Measurements from ENCODE around the gene DTNA.

DTNA gene

DNA sequence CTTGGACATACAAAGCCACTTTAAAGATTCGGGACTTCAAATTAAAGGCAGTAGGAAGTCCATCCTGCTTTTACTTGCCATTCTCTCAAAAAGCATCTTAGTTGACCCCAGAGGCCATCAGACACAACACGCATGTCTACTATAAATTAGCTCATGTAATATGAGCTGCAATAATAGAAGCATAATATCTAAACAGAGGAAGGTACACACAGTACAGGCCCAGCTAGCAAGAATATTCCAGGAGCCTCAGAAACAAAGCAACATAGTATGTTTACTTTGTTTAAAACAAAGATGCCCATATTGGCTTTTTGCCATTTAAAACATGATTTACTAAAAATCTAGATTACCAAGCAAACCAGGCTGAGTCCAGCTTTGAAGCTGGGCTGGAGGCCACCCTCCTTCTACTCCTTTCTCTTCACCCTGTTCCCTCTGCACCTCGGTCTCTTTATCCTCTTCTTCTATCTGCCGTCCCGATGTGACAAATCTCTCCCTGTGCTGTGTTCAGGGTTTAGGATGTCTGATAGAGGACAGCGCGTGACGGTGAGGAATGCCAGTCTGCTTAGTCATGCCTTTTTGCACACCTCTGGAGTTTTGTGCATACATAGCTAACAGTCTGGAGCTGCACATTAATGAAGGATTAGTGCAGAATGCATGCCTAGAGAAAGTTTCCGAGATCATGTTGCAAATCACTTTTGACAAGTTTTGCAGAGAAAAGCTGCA, 28.2 kb downstream of the DTNA start:
- DNase-seq = no peak
- H3K27me3 Mint-ChIP-seq = no peaks in the 10 kb centered on the region
- H3K9me3 Mint-ChIP-seq = no peaks in the 10 kb centered on the region
- H3K4me3 Mint-ChIP-seq = no peak overlapping the region
- no peaks in the 10 kb centered on the region for H3K36me3 Mint-ChIP-seq (ENCODE audit: low read depth)
- H3K27ac Mint-ChIP-seq = no peak overlapping the region
- no peaks in the 10 kb centered on the region for H3K4me1 Mint-ChIP-seq (ENCODE audit: low read depth)

- Mint-ChIP-seq H3K27me3 (peaks cover 3% of the 10 kb centered on the region), H3K36me3 (ENCODE audit: low read depth) (no peaks in the 10 kb centered on the region), H3K4me3 (no peak overlapping the region), H3K4me1 (ENCODE audit: low read depth) (no peaks in the 10 kb centered on the region), H3K27ac (no peak overlapping the region), H3K9me3 (no peaks in the 10 kb centered on the region)
- no peak for DNase-seq
Observed at GRCh38 chr18:34740101-34740500, 30.0 kb downstream of the DTNA start.

GRCh38 chr18:34740724-34741123, 30.6 kb downstream of the DTNA start:
- Mint-ChIP-seq H3K27ac (no peak overlapping the region), H3K4me3 (no peak overlapping the region), H3K4me1 (ENCODE audit: low read depth) (no peaks in the 10 kb centered on the region)

GRCh38 chr18:34741401-34741800, 31.3 kb downstream of the DTNA start:
- no peak overlapping the region for H3K27ac Mint-ChIP-seq
- H3K4me3 Mint-ChIP-seq = no peak overlapping the region
- H3K36me3 Mint-ChIP-seq (ENCODE audit: low read depth) = no peaks in the 10 kb centered on the region
- peaks cover 3% of the 10 kb centered on the region for H3K27me3 Mint-ChIP-seq
- H3K9me3 Mint-ChIP-seq = no peaks in the 10 kb centered on the region
- DNase-seq = no peak
- no peaks in the 10 kb centered on the region for H3K4me1 Mint-ChIP-seq (ENCODE audit: low read depth)

More at GRCh38 chr18:34740724-34741123, 30.6 kb downstream of the DTNA start:
- Mint-ChIP-seq H3K9me3 (no peaks in the 10 kb centered on the region), H3K27me3 (peaks cover 3% of the 10 kb centered on the region), H3K36me3 (ENCODE audit: low read depth) (no peaks in the 10 kb centered on the region)
- DNase-seq = no peak

GRCh38 chr18:34742891-34743341, 32.8 kb downstream of the DTNA start:
- no peak for DNase-seq
- H3K9me3 Mint-ChIP-seq = no peaks in the 10 kb centered on the region
- peaks cover 3% of the 10 kb centered on the region for H3K27me3 Mint-ChIP-seq
- no peak overlapping the region for H3K27ac Mint-ChIP-seq
- no peak overlapping the region for H3K4me3 Mint-ChIP-seq
- H3K4me1 Mint-ChIP-seq (ENCODE audit: low read depth) = no peaks in the 10 kb centered on the region
- H3K36me3 Mint-ChIP-seq (ENCODE audit: low read depth) = no peaks in the 10 kb centered on the region

DNA sequence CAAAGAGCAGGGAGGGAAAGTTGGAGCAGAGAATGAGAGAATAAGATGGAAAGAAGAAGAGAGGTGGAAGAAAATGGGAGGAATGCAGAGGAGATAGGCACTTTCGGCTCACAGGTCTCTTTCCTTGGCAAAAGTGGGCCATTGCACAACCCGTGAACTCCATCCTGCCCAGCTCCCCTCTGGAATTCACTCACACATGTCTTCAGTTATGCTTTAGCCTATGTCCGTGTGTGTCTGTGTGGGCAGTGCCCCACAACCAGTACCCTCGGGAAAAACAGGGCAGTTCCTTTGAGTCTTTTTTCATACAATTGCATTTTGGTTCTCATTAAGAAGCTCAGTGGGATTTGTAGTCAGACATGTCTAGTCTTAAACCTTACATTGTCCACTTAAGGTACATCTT, 34.5 kb downstream of the DTNA start:
- no peaks in the 10 kb centered on the region for H3K4me1 Mint-ChIP-seq (ENCODE audit: low read depth)
- no peak overlapping the region for H3K4me3 Mint-ChIP-seq
- no peak overlapping the region for H3K27ac Mint-ChIP-seq
- no peak for DNase-seq
- no peaks in the 10 kb centered on the region for H3K36me3 Mint-ChIP-seq (ENCODE audit: low read depth)
- H3K9me3 Mint-ChIP-seq = no peaks in the 10 kb centered on the region
- peaks cover 3% of the 10 kb centered on the region for H3K27me3 Mint-ChIP-seq

DNA sequence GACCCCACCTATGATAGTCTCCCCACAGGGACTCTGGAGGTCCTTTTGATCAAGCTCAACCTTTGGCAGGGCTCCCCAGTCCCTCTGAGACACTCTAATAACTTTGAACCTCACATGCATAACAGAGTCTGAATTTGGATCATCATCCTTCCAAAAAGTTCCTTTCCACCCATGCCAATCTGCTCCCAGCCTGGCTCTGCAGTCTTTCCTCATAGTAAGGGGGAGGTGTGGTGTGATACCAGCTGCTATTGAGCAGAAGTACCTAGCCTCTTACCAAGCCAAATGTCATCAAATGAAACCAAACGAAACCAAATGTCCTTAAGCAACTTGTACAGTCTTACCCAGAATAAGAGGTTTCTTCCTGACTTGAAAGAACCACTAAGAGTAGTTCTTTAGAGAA, 36.5 kb downstream of the DTNA start:
- no peak overlapping the region for H3K4me3 Mint-ChIP-seq
- no peak for DNase-seq
- H3K9me3 Mint-ChIP-seq = no peaks in the 10 kb centered on the region
- no peaks in the 10 kb centered on the region for H3K4me1 Mint-ChIP-seq (ENCODE audit: low read depth)
- peaks cover 8% of the 10 kb centered on the region for H3K27me3 Mint-ChIP-seq
- no peak overlapping the region for H3K27ac Mint-ChIP-seq
- H3K36me3 Mint-ChIP-seq (ENCODE audit: low read depth) = no peaks in the 10 kb centered on the region

- H3K9me3 Mint-ChIP-seq = no peaks in the 10 kb centered on the region
- H3K4me1 Mint-ChIP-seq (ENCODE audit: low read depth) = no peaks in the 10 kb centered on the region
- H3K27me3 Mint-ChIP-seq = peaks cover 13% of the 10 kb centered on the region
- no peak for DNase-seq
- no peaks in the 10 kb centered on the region for H3K36me3 Mint-ChIP-seq (ENCODE audit: low read depth)
- H3K4me3 Mint-ChIP-seq = no peak overlapping the region
- no peak overlapping the region for H3K27ac Mint-ChIP-seq
Observed at GRCh38 chr18:34749721-34750120, 39.6 kb downstream of the DTNA start.

DNA sequence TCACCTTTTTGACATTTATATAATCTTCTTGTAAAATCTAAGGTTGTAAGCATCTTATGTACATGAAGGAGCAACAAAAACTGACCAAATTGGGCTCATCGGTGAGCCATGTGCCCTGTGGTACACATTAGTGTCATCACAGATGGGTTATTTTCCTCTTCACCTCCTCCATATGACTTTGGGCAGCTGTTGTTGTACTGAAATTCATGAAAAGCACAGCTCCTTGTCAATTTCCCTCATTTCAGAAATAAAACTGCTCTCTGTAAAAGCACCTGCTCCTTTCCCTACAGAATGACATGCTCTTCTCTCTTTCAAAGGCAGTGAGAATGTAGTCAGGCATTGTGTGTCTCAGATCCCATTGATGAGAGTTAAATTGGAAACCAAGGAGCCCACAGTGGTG, 42.0 kb downstream of the DTNA start:
- no peak overlapping the region for H3K27ac Mint-ChIP-seq
- no peaks in the 10 kb centered on the region for H3K4me1 Mint-ChIP-seq (ENCODE audit: low read depth)
- no peaks in the 10 kb centered on the region for H3K9me3 Mint-ChIP-seq
- H3K27me3 Mint-ChIP-seq = peaks cover 19% of the 10 kb centered on the region
- H3K36me3 Mint-ChIP-seq (ENCODE audit: low read depth) = no peaks in the 10 kb centered on the region
- no peak for DNase-seq
- H3K4me3 Mint-ChIP-seq = no peak overlapping the region

- Mint-ChIP-seq H3K4me1 (ENCODE audit: low read depth) (no peaks in the 10 kb centered on the region), H3K27me3 (peaks cover 19% of the 10 kb centered on the region), H3K4me3 (no peak overlapping the region), H3K9me3 (no peaks in the 10 kb centered on the region), H3K27ac (no peak overlapping the region), H3K36me3 (ENCODE audit: low read depth) (no peaks in the 10 kb centered on the region)
- DNase-seq = no peak
Observed at GRCh38 chr18:34754300-34754699, 44.2 kb downstream of the DTNA start.

GRCh38 chr18:34757666-34758065, 47.6 kb downstream of the DTNA start:
- H3K9me3 Mint-ChIP-seq = no peaks in the 10 kb centered on the region
- H3K27me3 Mint-ChIP-seq = peaks cover 25% of the 10 kb centered on the region
- no peaks in the 10 kb centered on the region for H3K36me3 Mint-ChIP-seq (ENCODE audit: low read depth)
- no peak overlapping the region for H3K4me3 Mint-ChIP-seq
- no peak for DNase-seq
- H3K27ac Mint-ChIP-seq = no peak overlapping the region
- no peaks in the 10 kb centered on the region for H3K4me1 Mint-ChIP-seq (ENCODE audit: low read depth)

DNA sequence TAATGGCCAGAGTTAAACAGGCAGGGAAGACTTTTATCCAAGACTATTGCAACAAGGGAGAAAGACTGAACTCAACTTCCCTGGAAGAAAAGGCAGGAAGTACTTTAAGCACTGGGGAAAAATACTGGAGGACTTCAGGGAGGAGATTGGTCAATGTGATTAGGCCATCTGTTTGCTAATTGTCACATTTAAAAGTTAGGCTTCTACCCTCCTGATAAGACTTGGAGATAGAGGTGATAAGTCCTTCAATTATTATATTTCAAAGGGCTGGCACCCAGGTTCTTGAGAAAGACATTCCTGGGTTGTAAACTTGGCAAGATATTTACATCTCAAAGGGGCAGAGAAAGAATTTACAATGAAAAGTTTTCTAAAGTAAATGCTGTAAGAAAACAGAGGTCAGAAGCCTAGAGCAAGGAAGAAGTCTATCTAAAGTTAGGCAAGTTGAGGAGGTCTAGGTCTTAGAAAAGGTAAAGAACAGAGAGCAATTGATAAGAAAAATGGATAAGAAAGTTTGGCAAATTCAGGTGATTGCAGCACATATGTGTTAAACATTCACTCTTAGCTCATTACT, 48.4 kb downstream of the DTNA start:
- Mint-ChIP-seq H3K27ac (no peak overlapping the region), H3K36me3 (ENCODE audit: low read depth) (no peaks in the 10 kb centered on the region), H3K27me3 (peaks cover 26% of the 10 kb centered on the region), H3K9me3 (no peaks in the 10 kb centered on the region), H3K4me1 (ENCODE audit: low read depth) (no peaks in the 10 kb centered on the region), H3K4me3 (no peak overlapping the region)
- DNase-seq = no peak

GRCh38 chr18:34760444-34760843, 50.3 kb downstream of the DTNA start:
- no peaks in the 10 kb centered on the region for H3K36me3 Mint-ChIP-seq (ENCODE audit: low read depth)
- H3K27ac Mint-ChIP-seq = no peak overlapping the region
- peaks cover 23% of the 10 kb centered on the region for H3K27me3 Mint-ChIP-seq
- H3K4me3 Mint-ChIP-seq = no peak overlapping the region
- H3K9me3 Mint-ChIP-seq = no peaks in the 10 kb centered on the region
- no peaks in the 10 kb centered on the region for H3K4me1 Mint-ChIP-seq (ENCODE audit: low read depth)
- DNase-seq = no peak

DNA sequence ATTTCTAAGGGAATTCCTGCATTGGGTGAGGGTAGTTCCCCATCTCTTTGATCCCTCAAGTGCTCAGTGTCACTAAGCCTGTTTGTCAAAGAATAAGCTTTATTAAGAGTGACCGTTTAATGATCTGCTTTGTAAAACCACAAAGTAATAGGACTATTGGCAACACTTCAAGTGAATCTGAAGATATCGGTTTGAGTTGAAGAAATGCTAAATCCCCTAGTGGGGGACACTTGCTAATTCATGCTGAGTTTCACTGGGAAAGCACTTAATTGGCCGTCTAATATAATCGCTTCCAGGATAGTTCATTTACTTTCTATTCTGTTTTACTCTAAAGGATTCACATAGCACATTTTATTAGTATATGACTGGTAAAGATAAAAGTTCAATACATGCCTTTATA, 54.4 kb downstream of the DTNA start:
- H3K4me1 Mint-ChIP-seq (ENCODE audit: low read depth) = no peaks in the 10 kb centered on the region
- peaks cover 20% of the 10 kb centered on the region for H3K27me3 Mint-ChIP-seq

DNA sequence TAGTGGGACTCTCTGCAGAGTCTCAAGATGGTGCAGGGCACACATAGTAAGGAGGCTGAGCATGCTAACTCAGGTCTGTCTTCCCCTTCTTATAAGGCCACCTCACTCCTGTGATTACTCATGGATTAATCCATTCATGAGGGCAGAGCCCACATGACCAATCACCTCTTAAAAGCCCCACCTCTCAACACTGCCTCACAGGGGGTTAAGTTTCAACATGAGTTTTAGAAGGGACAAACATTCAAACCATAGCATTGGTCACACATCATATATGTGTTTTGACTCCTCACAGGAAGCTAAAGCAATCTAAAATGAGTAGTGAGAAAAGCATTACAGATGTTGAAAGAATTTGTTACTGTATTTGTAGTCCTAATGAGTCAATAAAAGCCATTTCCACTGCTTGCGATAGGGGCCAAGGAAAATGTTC, 57.5 kb downstream of the DTNA start:
- H3K27me3 Mint-ChIP-seq = peaks cover 10% of the 10 kb centered on the region
- no peak overlapping the region for H3K4me3 Mint-ChIP-seq
- H3K9me3 Mint-ChIP-seq = no peaks in the 10 kb centered on the region
- no peak for DNase-seq
- H3K4me1 Mint-ChIP-seq (ENCODE audit: low read depth) = no peaks in the 10 kb centered on the region
- no peaks in the 10 kb centered on the region for H3K36me3 Mint-ChIP-seq (ENCODE audit: low read depth)
- no peak overlapping the region for H3K27ac Mint-ChIP-seq

More for the DNA sequence above, 54.4 kb downstream of the DTNA start:
- Mint-ChIP-seq H3K4me3 (no peak overlapping the region), H3K36me3 (ENCODE audit: low read depth) (no peaks in the 10 kb centered on the region), H3K27ac (no peak overlapping the region), H3K9me3 (no peaks in the 10 kb centered on the region)
- no peak for DNase-seq

Data from activated T-cell treated with anti-CD3 and anti-CD28 coated beads, Interleukin-2, amount 50 U/mL, for 24 hours (primary cell).